Natural killer cell (primary cell): Measurements from ENCODE around the gene FTO. TPM values are rescaled to one million over a fixed set of nuclear protein-coding genes. Genes with fewer than 3 reads are reported as not detected.

ENCODE experiments used
- ATAC-seq, 3 donors: fragments of 150-1000 bp in 2 of 3; fragments of 200-7000 bp in 1 of 3; cut with Tn5 transposase; 1 replicate in 1 of 3; 2 replicates in 2 of 3; pipeline ENCODE4 v1.10.0; 2021; ENCODE audit warnings: mild to moderate bottlenecking in 2 of 3, moderate library complexity in 2 of 3
- DNase-seq, 2 donors: peaks; one replicate each; pipeline versions ENCODE4 v3.0.0 to v3.0.0-alpha.2; 2013 to 2021; ENCODE audit warnings: mixed read lengths in 1 of 2
- H3K27ac ChIP-seq: one replicate; pipeline ENCODE4 v1.5.1; 2013; ENCODE audit warnings: mild to moderate bottlenecking, low read length
- H3K27me3 ChIP-seq: one replicate; pipeline ENCODE4 v1.6.1; 2013; ENCODE audit warnings: low read length; ENCODE audit not compliant: control insufficient read depth, insufficient read depth
- H3K36me3 ChIP-seq: one replicate; pipeline ENCODE4 v1.6.1; 2013; ENCODE audit warnings: low read length; ENCODE audit not compliant: control insufficient read depth, insufficient read depth
- H3K4me1 ChIP-seq: one replicate; pipeline ENCODE4 v1.6.1; 2013; ENCODE audit warnings: low read length; ENCODE audit not compliant: control insufficient read depth, insufficient read depth
- H3K4me3 ChIP-seq: one replicate; pipeline ENCODE4 v1.5.1; 2013; ENCODE audit warnings: low read length
- H3K9me3 ChIP-seq: one replicate; pipeline ENCODE4 v1.6.1; 2013; ENCODE audit warnings: low read length; ENCODE audit not compliant: control insufficient read depth, insufficient read depth
- H3K27ac Mint-ChIP-seq, 2 donors: one replicate each; pipeline ENCODE4 v1.8.0; 2022; ENCODE audit warnings: mild to moderate bottlenecking in 2 of 2, mixed read lengths in 2 of 2, moderate library complexity in 1 of 2
- H3K27me3 Mint-ChIP-seq, 2 donors: one replicate each; pipeline ENCODE4 v1.8.0; 2022; ENCODE audit warnings: low read depth in 2 of 2, mixed read lengths in 2 of 2
- H3K36me3 Mint-ChIP-seq: one replicate; pipeline ENCODE4 v1.8.0; 2022; ENCODE audit warnings: mixed read lengths
- H3K4me1 Mint-ChIP-seq, 2 donors: one replicate each; pipeline ENCODE4 v1.8.0; 2022; ENCODE audit warnings: mixed read lengths in 2 of 2
- H3K4me3 Mint-ChIP-seq: one replicate; pipeline ENCODE4 v1.8.0; 2022; ENCODE audit warnings: mild to moderate bottlenecking, moderate library complexity, mixed read lengths
- H3K9me3 Mint-ChIP-seq, 2 donors: one replicate each; pipeline ENCODE4 v1.8.0; 2022; ENCODE audit warnings: mixed read lengths in 2 of 2
- WGBS: methylation state at CpG from one replicate; pipeline ENCODE4 v1.1.7; 2013; ENCODE audit warnings: missing lambda C conversion rate; ENCODE audit not compliant: insufficient coverage; 5-methylcytosine and 5-hydroxymethylcytosine counted together
- intact Hi-C: fragments of 100-400 bp; cut with micrococcal nuclease; formaldehyde crosslinking; loops from one replicate; pipeline ENCODE4 v1.14.2; 2022
- total RNA-seq, 4 donors: library from RNA; stranded (reverse); fragments of 120-200 nt in 1 of 4; gene quantifications; one replicate each; pipeline versions ENCODE4 v1.2.3 to v1.2.4, GENCODE V29; 2013 to 2022
- TF ChIP-seq, protein P1 (sequence below): fragments of 200-600 bp; IDR thresholded peaks from one replicate; pipeline ENCODE4 v1.8.0; 2022; ENCODE audit warnings: antibody characterized with exemption

The FTO gene
- total RNA-seq, 3 donors from 2014 or later (not counting 1 experiment from before 2014, with no cell fraction given): 55.4 to 70.5 (median 55.4) TPM

DNA sequence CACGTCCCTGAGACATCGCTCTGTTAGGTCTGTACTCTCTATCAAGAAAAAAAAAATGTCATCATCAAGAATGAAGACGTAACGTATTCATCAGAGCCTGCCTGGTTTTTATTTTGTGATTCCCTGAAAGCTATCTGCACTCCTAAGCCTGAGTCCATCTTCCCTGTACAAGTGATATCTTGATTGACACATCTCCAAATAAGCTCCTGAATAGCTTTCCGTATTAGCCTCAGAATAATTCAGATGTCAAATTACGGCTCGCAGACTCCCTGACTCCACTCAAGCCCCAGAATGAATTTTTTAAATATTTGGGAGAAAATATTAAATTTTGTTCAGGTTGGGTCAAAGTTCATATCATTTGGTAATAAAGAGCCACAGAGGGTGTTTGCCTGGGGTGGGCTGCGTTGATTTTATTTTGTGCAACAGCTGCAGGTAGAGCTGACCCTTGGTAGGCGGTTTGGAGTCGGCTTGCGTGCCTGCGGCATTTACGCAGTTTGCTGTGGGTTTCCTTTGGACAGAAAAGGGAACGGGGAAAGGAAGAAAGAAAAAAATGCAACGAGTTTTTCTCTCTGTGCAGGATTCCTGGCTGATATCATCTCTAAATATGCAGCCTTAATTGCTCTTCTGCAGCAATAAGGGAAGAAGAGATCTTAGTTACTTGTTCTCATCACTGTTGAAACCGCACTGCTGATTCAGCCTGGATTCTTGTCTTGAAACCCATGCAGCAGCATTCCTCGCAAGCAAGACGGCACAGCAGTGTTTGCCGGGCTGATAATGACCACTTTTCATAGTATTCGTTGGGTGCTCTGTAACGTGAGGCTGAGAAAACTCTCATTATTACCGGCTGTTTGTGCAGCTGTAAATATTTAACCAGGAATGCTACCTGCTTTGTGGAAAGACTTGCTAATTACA, 467.9 kb downstream of the FTO start:
- DNase-seq (no peak), ATAC-seq (no peak)
- Histone ChIP-seq H3K36me3 (no peaks in the 10 kb centered on the region), H3K4me1 (no peaks in the 10 kb centered on the region), H3K27me3 (no peaks in the 10 kb centered on the region), H3K27ac (no peak overlapping the region), H3K4me3 (no peak overlapping the region), H3K9me3 (no peaks in the 10 kb centered on the region)
- Mint-ChIP-seq H3K27ac (no peak overlapping the region), H3K36me3 (no peaks in the 10 kb centered on the region), H3K9me3 (no peaks in the 10 kb centered on the region), H3K4me1 (no peaks in the 10 kb centered on the region), H3K4me3 (no peak overlapping the region), H3K27me3 (peaks cover 26 to 31% of the 10 kb centered on the region in 2 donors)
- intact Hi-C loops: no loop called here
- 40% methylated on average over 22 of the region's 22 CpGs for WGBS
- TF ChIP-seq, protein P1, sequence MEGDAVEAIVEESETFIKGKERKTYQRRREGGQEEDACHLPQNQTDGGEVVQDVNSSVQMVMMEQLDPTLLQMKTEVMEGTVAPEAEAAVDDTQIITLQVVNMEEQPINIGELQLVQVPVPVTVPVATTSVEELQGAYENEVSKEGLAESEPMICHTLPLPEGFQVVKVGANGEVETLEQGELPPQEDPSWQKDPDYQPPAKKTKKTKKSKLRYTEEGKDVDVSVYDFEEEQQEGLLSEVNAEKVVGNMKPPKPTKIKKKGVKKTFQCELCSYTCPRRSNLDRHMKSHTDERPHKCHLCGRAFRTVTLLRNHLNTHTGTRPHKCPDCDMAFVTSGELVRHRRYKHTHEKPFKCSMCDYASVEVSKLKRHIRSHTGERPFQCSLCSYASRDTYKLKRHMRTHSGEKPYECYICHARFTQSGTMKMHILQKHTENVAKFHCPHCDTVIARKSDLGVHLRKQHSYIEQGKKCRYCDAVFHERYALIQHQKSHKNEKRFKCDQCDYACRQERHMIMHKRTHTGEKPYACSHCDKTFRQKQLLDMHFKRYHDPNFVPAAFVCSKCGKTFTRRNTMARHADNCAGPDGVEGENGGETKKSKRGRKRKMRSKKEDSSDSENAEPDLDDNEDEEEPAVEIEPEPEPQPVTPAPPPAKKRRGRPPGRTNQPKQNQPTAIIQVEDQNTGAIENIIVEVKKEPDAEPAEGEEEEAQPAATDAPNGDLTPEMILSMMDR: no peak

DNA sequence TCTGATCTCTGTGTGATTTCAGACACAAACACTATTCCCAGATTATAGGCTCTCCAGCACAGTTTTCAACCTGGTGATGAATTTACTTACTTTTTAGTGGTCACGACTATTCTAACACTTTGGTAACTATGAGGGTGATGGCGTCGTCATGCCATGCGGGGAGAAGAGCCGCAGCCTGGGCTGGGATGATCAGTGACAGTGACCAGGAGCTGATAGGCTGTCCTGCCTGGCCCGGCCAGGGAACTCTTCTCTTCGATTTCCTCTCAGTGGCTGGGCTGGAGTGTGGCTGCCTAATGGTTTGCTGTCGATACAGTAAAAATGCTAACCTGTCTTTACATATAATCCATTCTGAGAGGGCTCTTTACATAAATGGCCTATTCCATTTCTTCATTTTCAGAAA, 469.5 kb downstream of the FTO start:
- 81% methylated on average over 8 of the region's 8 CpGs for WGBS
- H3K36me3 Mint-ChIP-seq: no peaks in the 10 kb centered on the region
- no peaks in the 10 kb centered on the region for H3K9me3 ChIP-seq
- no peaks in the 10 kb centered on the region for H3K36me3 ChIP-seq
- no peak overlapping the region for H3K4me3 ChIP-seq
- H3K4me1 ChIP-seq: no peaks in the 10 kb centered on the region
- TF ChIP-seq, protein P1: no peak
- H3K9me3 Mint-ChIP-seq: no peaks in the 10 kb centered on the region
- peaks cover 30 to 40% of the 10 kb centered on the region in 2 donors for H3K27me3 Mint-ChIP-seq
- H3K4me3 Mint-ChIP-seq: no peak overlapping the region
- intact Hi-C loops: no loop called here
- DNase-seq (no peak), ATAC-seq (no peak)
- no peaks in the 10 kb centered on the region for H3K4me1 Mint-ChIP-seq
- no peak overlapping the region for H3K27ac ChIP-seq
- H3K27ac Mint-ChIP-seq: no peak overlapping the region
- no peaks in the 10 kb centered on the region for H3K27me3 ChIP-seq

DNA sequence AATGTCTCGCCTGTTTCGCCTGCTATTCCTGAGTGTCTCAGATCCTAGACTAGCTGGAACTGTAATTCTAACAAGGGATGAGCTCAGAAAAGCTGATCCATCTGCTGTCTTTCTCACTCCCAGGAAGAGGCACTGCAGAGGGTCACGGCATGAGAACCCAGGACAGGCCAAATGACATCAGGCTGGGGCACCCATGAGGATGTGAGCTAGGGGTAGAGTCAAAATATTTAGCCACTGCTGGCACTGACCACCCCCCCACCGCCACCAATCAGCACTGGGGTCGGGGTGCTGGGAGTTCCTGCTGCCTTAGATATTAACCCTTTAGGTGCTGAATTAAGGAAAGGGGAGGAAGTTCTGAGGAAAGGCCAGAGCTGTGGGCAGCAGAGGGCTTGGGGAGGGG, 470.2 kb downstream of the FTO start:
- 65% methylated on average over 4 of the region's 5 CpGs for WGBS
- intact Hi-C loops: no loop called here
- H3K4me1 ChIP-seq: no peaks in the 10 kb centered on the region
- H3K4me3 ChIP-seq: no peak overlapping the region
- Mint-ChIP-seq H3K4me1 (no peaks in the 10 kb centered on the region), H3K9me3 (no peaks in the 10 kb centered on the region), H3K27ac (no peak overlapping the region), H3K4me3 (no peak overlapping the region), H3K36me3 (no peaks in the 10 kb centered on the region), H3K27me3 (peaks cover 26 to 40% of the 10 kb centered on the region in 2 donors)
- no peaks in the 10 kb centered on the region for H3K9me3 ChIP-seq
- TF ChIP-seq, protein P1: no peak
- no peaks in the 10 kb centered on the region for H3K36me3 ChIP-seq
- DNase-seq (no peak), ATAC-seq (no peak)
- H3K27ac ChIP-seq: no peak overlapping the region
- H3K27me3 ChIP-seq: no peaks in the 10 kb centered on the region
